Smooth muscle cell (in vitro differentiated cells): ENCODE results near the gene RAB33A. TPM values are rescaled to one million over a fixed set of nuclear protein-coding genes. Genes with fewer than 3 reads are reported as not detected.

Source experiments
- DNase-seq: peaks from one replicate; lab custom pipeline; 2025; ENCODE audit not compliant: unreplicated experiment; lab: John Stamatoyannopoulos, UW
- H2AFZ ChIP-seq: fragments of 200-600 bp; sonication (generic); 2 replicates; pipeline ENCODE4 v1.6.0; 2016; ENCODE audit warnings: antibody characterized with exemption, low read depth, mild to moderate bottlenecking
- H3F3A ChIP-seq: fragments of 200-600 bp; sonication (generic); 2 replicates; pipeline ENCODE4 v1.6.0; 2017; ENCODE audit warnings: antibody characterized with exemption, low read depth
- H3K27ac ChIP-seq: fragments of 200-600 bp; sonication (generic); 2 replicates; pipeline ENCODE4 v1.5.1; 2016; ENCODE audit warnings: low read depth, mild to moderate bottlenecking
- H3K27me3 ChIP-seq: fragments of 200-600 bp; sonication (generic); 2 replicates; pipeline ENCODE4 v1.6.1; 2016; ENCODE audit warnings: low read depth, mild to moderate bottlenecking
- H3K36me3 ChIP-seq: fragments of 200-600 bp; sonication (generic); 2 replicates; pipeline ENCODE4 v1.5.1; 2016; ENCODE audit warnings: low read depth
- H3K4me1 ChIP-seq: fragments of 200-600 bp; sonication (generic); 2 replicates; pipeline ENCODE4 v1.5.1; 2016; ENCODE audit warnings: low read depth
- H3K4me2 ChIP-seq: fragments of 200-600 bp; sonication (generic); 2 replicates; pipeline ENCODE4 v1.6.0; 2016; ENCODE audit warnings: mild to moderate bottlenecking
- H3K4me3 ChIP-seq: fragments of 200-600 bp; sonication (generic); 2 replicates; pipeline ENCODE4 v1.5.1; 2016; ENCODE audit warnings: mild to moderate bottlenecking
- H3K79me2 ChIP-seq: fragments of 200-600 bp; sonication (generic); 2 replicates; pipeline ENCODE4 v1.6.0; 2016; ENCODE audit warnings: low read depth, mild to moderate bottlenecking
- H3K9ac ChIP-seq: fragments of 200-600 bp; sonication (generic); 2 replicates; pipeline ENCODE4 v1.6.0; 2016; ENCODE audit warnings: low read depth
- H3K9me3 ChIP-seq: fragments of 200-600 bp; sonication (generic); replicated peaks from 2 replicates; pipeline ENCODE4 v1.5.1; 2016; ENCODE audit warnings: low read depth
- H4K20me1 ChIP-seq: fragments of 200-600 bp; sonication (generic); 2 replicates; pipeline ENCODE4 v1.6.0; 2016; ENCODE audit warnings: low read depth
- WGBS: methylation state at CpG from one replicate; pipeline ENCODE4 v1.1.7; 2016; ENCODE audit warnings: low lambda C conversion rate; 5-methylcytosine and 5-hydroxymethylcytosine counted together
- polyA plus RNA-seq: library from polyadenylated mRNA; unstranded; fragments of >200 nt; fragmentation: Nextera tagmentation; extraction: Ambion mirVana; gene quantifications from 2 replicates; pipeline ENCODE4 v1.2.1, GENCODE V29; 2016
- total RNA-seq: library from RNA; depleted of rRNA; stranded (reverse); fragments of >200 nt; gene quantifications from 2 replicates; pipeline ENCODE4 v1.2.3, GENCODE V29; 2014
- TF ChIP-seq, protein P1 (sequence below): fragments of 200-600 bp; sonication (generic); IDR thresholded peaks from 2 replicates; pipeline ENCODE4 v1.5.1; 2017; ENCODE audit warnings: borderline replicate concordance, mild to moderate bottlenecking, antibody characterized with exemption; ENCODE audit not compliant: insufficient read depth, poor library complexity, severe bottlenecking

The RAB33A gene
- total and polyA plus RNA-seq, 2 experiments from 2014 or later: 0.58 to 2.6 TPM

DNA sequence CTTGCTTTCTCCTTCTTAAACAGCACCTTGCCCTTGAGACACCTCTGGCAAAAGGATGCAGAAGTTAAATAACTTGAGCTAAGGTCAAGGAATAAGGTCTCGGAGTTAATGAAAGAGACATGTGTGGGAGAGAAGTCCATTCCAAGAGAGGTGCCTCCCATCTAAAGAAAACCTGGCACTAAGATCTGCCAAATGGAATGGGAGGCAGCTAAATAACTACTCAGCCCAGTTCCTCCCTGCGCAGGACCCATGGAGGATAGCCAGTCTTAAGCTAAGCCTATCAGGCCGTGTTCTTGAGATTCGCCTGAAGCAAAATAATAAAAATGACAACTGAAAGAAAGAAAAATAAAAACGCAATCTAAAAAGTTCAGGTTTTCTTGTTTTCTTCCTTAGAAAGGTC lies 40.8 kb upstream of the RAB33A start:
- H2AFZ ChIP-seq: no peak overlapping the region

DNA sequence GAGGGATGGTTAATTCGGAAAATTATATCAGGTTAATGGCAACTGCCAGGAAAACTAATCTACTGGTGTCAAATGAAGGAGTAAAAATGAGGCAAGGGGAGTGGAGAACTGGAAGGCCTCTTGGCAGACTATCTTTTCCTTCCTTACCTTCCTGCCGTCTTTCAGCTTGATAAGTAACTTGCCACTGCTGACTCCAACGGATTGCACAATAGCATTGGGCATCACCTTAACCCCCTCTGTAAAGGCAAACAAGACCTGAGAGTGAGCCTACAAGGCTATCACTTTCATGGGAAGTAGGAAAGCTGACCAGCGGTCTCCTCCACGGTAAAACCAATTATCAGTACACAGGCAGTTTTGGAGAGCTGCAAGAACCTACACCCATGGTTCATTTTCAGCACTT lies 35.3 kb upstream of the RAB33A start:
- TF ChIP-seq, protein P1, sequence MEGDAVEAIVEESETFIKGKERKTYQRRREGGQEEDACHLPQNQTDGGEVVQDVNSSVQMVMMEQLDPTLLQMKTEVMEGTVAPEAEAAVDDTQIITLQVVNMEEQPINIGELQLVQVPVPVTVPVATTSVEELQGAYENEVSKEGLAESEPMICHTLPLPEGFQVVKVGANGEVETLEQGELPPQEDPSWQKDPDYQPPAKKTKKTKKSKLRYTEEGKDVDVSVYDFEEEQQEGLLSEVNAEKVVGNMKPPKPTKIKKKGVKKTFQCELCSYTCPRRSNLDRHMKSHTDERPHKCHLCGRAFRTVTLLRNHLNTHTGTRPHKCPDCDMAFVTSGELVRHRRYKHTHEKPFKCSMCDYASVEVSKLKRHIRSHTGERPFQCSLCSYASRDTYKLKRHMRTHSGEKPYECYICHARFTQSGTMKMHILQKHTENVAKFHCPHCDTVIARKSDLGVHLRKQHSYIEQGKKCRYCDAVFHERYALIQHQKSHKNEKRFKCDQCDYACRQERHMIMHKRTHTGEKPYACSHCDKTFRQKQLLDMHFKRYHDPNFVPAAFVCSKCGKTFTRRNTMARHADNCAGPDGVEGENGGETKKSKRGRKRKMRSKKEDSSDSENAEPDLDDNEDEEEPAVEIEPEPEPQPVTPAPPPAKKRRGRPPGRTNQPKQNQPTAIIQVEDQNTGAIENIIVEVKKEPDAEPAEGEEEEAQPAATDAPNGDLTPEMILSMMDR: no peak
- WGBS: 83% methylated on average over 5 of the region's 5 CpGs
- Histone ChIP-seq H4K20me1 (no peaks in the 10 kb centered on the region), H3F3A (no peaks in the 10 kb centered on the region), H3K4me1 (no peaks in the 10 kb centered on the region), H3K79me2 (no peaks in the 10 kb centered on the region), H3K4me2 (no peak overlapping the region), H3K9me3 (no peaks in the 10 kb centered on the region), H3K9ac (no peak overlapping the region), H3K36me3 (no peaks in the 10 kb centered on the region), H2AFZ (no peak overlapping the region), H3K27me3 (no peaks in the 10 kb centered on the region), H3K4me3 (no peak overlapping the region), H3K27ac (no peak overlapping the region)
- no peak for DNase-seq

More for the DNA sequence above, 40.8 kb upstream of the RAB33A start:
- Histone ChIP-seq H3K36me3 (no peaks in the 10 kb centered on the region), H3K27me3 (no peaks in the 10 kb centered on the region), H3K27ac (no peak overlapping the region), H3K4me3 (no peak overlapping the region), H3K9me3 (no peaks in the 10 kb centered on the region), H3K79me2 (no peaks in the 10 kb centered on the region), H3F3A (no peaks in the 10 kb centered on the region), H3K4me1 (no peaks in the 10 kb centered on the region), H3K9ac (no peak overlapping the region), H4K20me1 (no peaks in the 10 kb centered on the region), H3K4me2 (no peak overlapping the region)
- TF ChIP-seq, protein P1: no peak
- 81% methylated on average over 5 of the region's 5 CpGs for WGBS
- no peak for DNase-seq

DNA sequence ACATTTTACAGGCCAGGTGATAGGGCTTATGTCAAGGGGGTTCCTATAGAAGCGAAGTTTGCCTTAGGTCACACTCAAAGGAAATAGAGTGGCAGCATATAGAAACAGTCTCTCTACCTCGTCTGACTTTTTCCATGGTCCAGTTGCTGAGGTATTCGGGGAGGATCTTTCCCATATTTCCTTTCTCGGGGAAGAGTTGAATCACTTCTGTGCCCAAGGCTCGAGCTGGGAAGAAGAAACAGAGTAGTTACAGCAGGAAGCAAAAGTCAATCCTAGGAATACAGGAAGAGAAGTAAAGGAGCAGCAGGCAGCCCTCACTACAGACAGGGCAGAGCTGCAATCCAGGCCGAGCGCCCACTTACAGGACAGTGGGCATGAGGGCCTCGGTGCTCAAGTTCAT lies 34.8 kb upstream of the RAB33A start:
- Histone ChIP-seq H3K36me3 (no peaks in the 10 kb centered on the region), H3K9ac (no peak overlapping the region), H2AFZ (no peak overlapping the region), H3K27me3 (no peaks in the 10 kb centered on the region), H3K4me2 (no peak overlapping the region), H3F3A (no peaks in the 10 kb centered on the region), H4K20me1 (no peaks in the 10 kb centered on the region), H3K9me3 (no peaks in the 10 kb centered on the region), H3K79me2 (no peaks in the 10 kb centered on the region), H3K4me3 (no peak overlapping the region), H3K27ac (no peak overlapping the region), H3K4me1 (no peaks in the 10 kb centered on the region)
- no peak for DNase-seq
- TF ChIP-seq, protein P1: no peak
- 83% methylated on average over 8 of the region's 8 CpGs for WGBS

DNA sequence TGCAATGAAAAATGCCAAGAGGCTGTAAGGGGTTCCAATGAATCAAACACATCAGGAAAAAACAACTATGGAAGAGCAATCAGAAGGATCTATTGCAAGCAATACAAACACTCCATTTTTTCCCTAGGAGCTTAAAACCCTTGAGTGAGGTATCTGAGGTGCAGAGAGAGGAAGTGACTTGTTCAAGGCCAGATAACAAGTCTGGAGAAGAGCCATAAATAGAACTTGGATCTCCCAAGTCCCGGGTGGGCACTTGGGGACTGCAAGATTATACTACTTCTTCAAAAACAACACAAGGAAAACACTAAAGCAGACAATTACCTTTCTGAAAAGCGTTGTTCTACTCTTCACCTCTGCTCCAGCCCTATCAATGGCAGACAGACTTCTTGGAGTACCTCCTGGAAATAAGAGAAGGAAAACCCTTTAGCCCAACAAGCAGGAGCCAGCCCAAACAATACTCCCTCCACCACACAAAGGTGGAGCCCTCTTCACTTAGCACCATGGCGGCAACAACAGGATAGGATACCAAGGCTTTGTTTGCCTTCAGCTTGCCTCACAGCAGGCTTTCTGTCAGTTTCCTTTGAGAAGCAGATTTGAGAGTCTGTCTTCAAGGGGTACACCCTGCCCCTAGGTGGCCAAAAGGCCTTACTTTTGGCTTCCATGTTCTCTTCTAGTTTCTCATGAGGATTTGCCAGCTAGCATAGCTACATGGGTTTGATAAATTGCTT lies 32.1 kb upstream of the RAB33A start:
- Histone ChIP-seq H3K4me1 (no peaks in the 10 kb centered on the region), H4K20me1 (no peaks in the 10 kb centered on the region), H3K4me2 (no peak overlapping the region), H2AFZ (no peak overlapping the region), H3K4me3 (no peak overlapping the region), H3K27me3 (no peaks in the 10 kb centered on the region), H3K79me2 (no peaks in the 10 kb centered on the region), H3K9ac (no peak overlapping the region), H3K27ac (no peak overlapping the region), H3F3A (no peaks in the 10 kb centered on the region), H3K9me3 (no peaks in the 10 kb centered on the region), H3K36me3 (no peaks in the 10 kb centered on the region)
- 64% methylated on average over 3 of the region's 3 CpGs for WGBS
- TF ChIP-seq, protein P1: no peak
- no peak for DNase-seq
